CD8-positive, alpha-beta memory T cell (primary cell): ENCODE results near the gene USPL1. TPM values are rescaled to one million over a fixed set of nuclear protein-coding genes. Genes with fewer than 3 reads are reported as not detected.

Source experiments
- CTCF ChIA-PET: fragments of 350-600 bp; sonication (Branson Sonifier 250); formaldehyde crosslinking; loops from one replicate; lab custom pipeline; 2021; ENCODE audit warnings: antibody characterized with exemption; lab: Charles Lee
- POLR2A ChIA-PET: fragments of 350-600 bp; sonication (Branson Sonifier 250); formaldehyde crosslinking; loops from one replicate; lab custom pipeline; 2021; ENCODE audit warnings: antibody characterized with exemption; lab: Charles Lee
- DNase-seq, 5 donors: peaks; one replicate each; pipeline versions ENCODE4 v3.0.0 to v3.0.0-alpha.2; 2020 to 2022; ENCODE audit warnings: mixed read lengths in 1 of 5
- H3K27ac ChIP-seq: one replicate; pipeline ENCODE4 v1.7.0; 2013; ENCODE audit warnings: low read depth, mild to moderate bottlenecking, low read length, moderate library complexity
- H3K27me3 ChIP-seq: 2 replicates; pipeline ENCODE4 v1.7.0; 2013; ENCODE audit warnings: low read length, mild to moderate bottlenecking; ENCODE audit not compliant: insufficient read depth, poor library complexity, severe bottlenecking
- H3K36me3 ChIP-seq: 2 replicates; pipeline ENCODE4 v1.7.0; 2013; ENCODE audit warnings: mild to moderate bottlenecking, low read length, moderate library complexity; ENCODE audit not compliant: insufficient read depth
- H3K4me1 ChIP-seq: 2 replicates; pipeline ENCODE4 v1.7.0; 2013; ENCODE audit warnings: mild to moderate bottlenecking, low read length, moderate library complexity; ENCODE audit not compliant: insufficient read depth
- H3K4me3 ChIP-seq: 2 replicates; pipeline ENCODE4 v1.7.0; 2013; ENCODE audit warnings: mild to moderate bottlenecking, low read length
- H3K9me3 ChIP-seq: 2 replicates; pipeline ENCODE4 v1.7.0; 2013; ENCODE audit warnings: mild to moderate bottlenecking, low read length
- H3K27ac Mint-ChIP-seq, 8 donors: one replicate each; pipeline ENCODE4 v1.8.0; 2020 to 2021; ENCODE audit warnings: mixed read lengths in 8 of 8, mild to moderate bottlenecking in 6 of 8, inconsistent platforms in 3 of 8, moderate library complexity in 3 of 8
- H3K27me3 Mint-ChIP-seq, 2 donors: one replicate each; pipeline ENCODE4 v1.8.0; 2020 to 2021; ENCODE audit warnings: mixed read lengths in 2 of 2, mild to moderate bottlenecking in 1 of 2, moderate library complexity in 1 of 2
- H3K36me3 Mint-ChIP-seq, 3 donors: one replicate each; pipeline ENCODE4 v1.8.0; 2020 to 2021; ENCODE audit warnings: mixed read lengths in 3 of 3, inconsistent platforms in 1 of 3, mild to moderate bottlenecking in 1 of 3
- H3K4me1 Mint-ChIP-seq, 3 donors: one replicate each; pipeline ENCODE4 v1.8.0; 2020 to 2021; ENCODE audit warnings: mixed read lengths in 3 of 3, inconsistent platforms in 1 of 3, mild to moderate bottlenecking in 1 of 3
- H3K4me3 Mint-ChIP-seq, 7 donors: one replicate each; pipeline ENCODE4 v1.8.0; 2020 to 2021; ENCODE audit warnings: mixed read lengths in 7 of 7, mild to moderate bottlenecking in 6 of 7, moderate library complexity in 4 of 7, inconsistent platforms in 2 of 7
- H3K9me3 Mint-ChIP-seq, 5 donors: one replicate each; pipeline ENCODE4 v1.8.0; 2020 to 2022; ENCODE audit warnings: mixed read lengths in 5 of 5, mild to moderate bottlenecking in 3 of 5, moderate library complexity in 2 of 5, inconsistent platforms in 1 of 5
- polyA plus RNA-seq: library from polyadenylated mRNA; unstranded; fragments of 300-500 nt; fragmentation: Illumina TruSeq; gene quantifications from one replicate; pipeline ENCODE4 v1.2.3, GENCODE V29; 2021
- total RNA-seq, 2 experiments: library from RNA; stranded (reverse); gene quantifications; one replicate each; pipeline ENCODE4 v1.2.3, GENCODE V29; 2021

USPL1 gene
- total and polyA plus RNA-seq, 3 experiments from 2014 or later: 15.4 to 16.8 (median 15.6) TPM

GRCh38 chr13:30616927-30617314 lies 799 bp upstream of the USPL1 start:
- POLR2A ChIA-PET: interaction anchor here (0.6 to 3.7 kb wide), 16 partner anchors 9 to 768 kb away, joined by 3 to 43 read pairs (median 5); partner anchors contain the start of genes HMGB1, KATNAL1 and UBL3
- H3K9me3 Mint-ChIP-seq: no peaks in the 10 kb centered on the region
- no peaks in the 10 kb centered on the region for H3K27me3 ChIP-seq
- no peak overlapping the region for H3K27ac Mint-ChIP-seq
- peak in 4 of 5 donors; percentile 21 to 72 (median 57) for DNase-seq
- no peak overlapping the region for H3K4me3 Mint-ChIP-seq
- H3K9me3 ChIP-seq: no peaks in the 10 kb centered on the region
- H3K4me3 ChIP-seq: peak overlapping the region; percentile 97
- no peaks in the 10 kb centered on the region for H3K27me3 Mint-ChIP-seq
- peaks cover under 1% of the 10 kb centered on the region for H3K36me3 ChIP-seq
- peaks cover 0 to 13% (median 0%) of the 10 kb centered on the region in 3 donors for H3K36me3 Mint-ChIP-seq
- H3K4me1 Mint-ChIP-seq: peaks cover 21 to 40% (median 29%) of the 10 kb centered on the region in 3 donors
- peaks cover 30% of the 10 kb centered on the region for H3K4me1 ChIP-seq
- H3K27ac ChIP-seq: peak overlapping the region; percentile 98
- CTCF ChIA-PET: interaction anchor here (0.7 to 2.0 kb wide), 7 partner anchors 8 to 268 kb away, joined by 3 to 5 read pairs (median 3); no protein-coding TSS in a partner anchor

- ChIA-PET CTCF (interaction anchor here (0.7 to 2.0 kb wide), 7 partner anchors 8 to 490 kb away, joined by 3 to 5 read pairs (median 3); no protein-coding TSS in a partner anchor), POLR2A (interaction anchor here (0.5 to 3.7 kb wide), 11 partner anchors 9 to 311 kb away, joined by 3 to 43 read pairs (median 3); partner anchors contain the start of genes HMGB1, KATNAL1 and UBE2L5)
- Histone ChIP-seq H3K36me3 (peaks cover 12% of the 10 kb centered on the region), H3K9me3 (no peaks in the 10 kb centered on the region), H3K27me3 (no peaks in the 10 kb centered on the region), H3K4me1 (peaks cover 30% of the 10 kb centered on the region), H3K4me3 (peak overlapping the region; percentile 98), H3K27ac (peak overlapping the region; percentile 93)
- Mint-ChIP-seq H3K36me3 (peaks cover 0 to 25% (median 2%) of the 10 kb centered on the region in 3 donors), H3K4me1 (peaks cover 28 to 37% (median 32%) of the 10 kb centered on the region in 3 donors), H3K27me3 (no peaks in the 10 kb centered on the region), H3K27ac (no peak overlapping the region), H3K9me3 (no peaks in the 10 kb centered on the region), H3K4me3 (no peak overlapping the region)
- DNase-seq: peak in 1 of 5 donors; percentile 55
Observed at GRCh38 chr13:30618186-30618929, 638 bp downstream of the USPL1 start.

- Mint-ChIP-seq H3K27ac (no peak overlapping the region), H3K9me3 (no peaks in the 10 kb centered on the region), H3K27me3 (no peaks in the 10 kb centered on the region), H3K4me3 (no peak overlapping the region), H3K4me1 (peaks cover 33 to 37% (median 34%) of the 10 kb centered on the region in 3 donors), H3K36me3 (peaks cover 1 to 27% (median 2%) of the 10 kb centered on the region in 3 donors)
- H3K36me3 ChIP-seq: peaks cover 17% of the 10 kb centered on the region
- no peaks in the 10 kb centered on the region for H3K27me3 ChIP-seq
- H3K4me3 ChIP-seq: peak overlapping the region; percentile 98
- CTCF ChIA-PET: interaction anchor here (1.4 kb wide), 1 partner anchor 11 kb away, joined by 4 read pairs; no protein-coding TSS in a partner anchor
- DNase-seq: no peak
- H3K27ac ChIP-seq: peak overlapping the region; percentile 93
- peaks cover 30% of the 10 kb centered on the region for H3K4me1 ChIP-seq
- H3K9me3 ChIP-seq: no peaks in the 10 kb centered on the region
- POLR2A ChIA-PET: interaction anchor here (0.6 to 3.7 kb wide), 2 partner anchors 14 to 154 kb away, joined by 3 to 43 read pairs; partner anchors contain the start of gene HMGB1
Observed at GRCh38 chr13:30618930-30619279, 1.2 kb downstream of the USPL1 start.

- H3K4me1 ChIP-seq: peaks cover 30% of the 10 kb centered on the region
- peak overlapping the region in 6 of 8 donors; percentile 37 to 72 (median 47) for H3K27ac Mint-ChIP-seq
- ChIA-PET POLR2A (interaction anchor here (0.8 kb wide), 1 partner anchor 154 kb away, joined by 4 read pairs; no protein-coding TSS in a partner anchor), CTCF (no interaction called here)
- no peaks in the 10 kb centered on the region for H3K9me3 ChIP-seq
- H3K36me3 ChIP-seq: peaks cover 20% of the 10 kb centered on the region
- DNase-seq: no peak
- H3K4me3 Mint-ChIP-seq: peak overlapping the region in 2 of 7 donors; percentile 32 to 65
- H3K36me3 Mint-ChIP-seq: peaks cover 3 to 35% (median 4%) of the 10 kb centered on the region in 3 donors
- no peaks in the 10 kb centered on the region for H3K27me3 Mint-ChIP-seq
- H3K4me1 Mint-ChIP-seq: peaks cover 33 to 38% (median 34%) of the 10 kb centered on the region in 3 donors
- H3K27ac ChIP-seq: peak overlapping the region; percentile 18
- no peaks in the 10 kb centered on the region for H3K27me3 ChIP-seq
- peak overlapping the region; percentile 98 for H3K4me3 ChIP-seq
- H3K9me3 Mint-ChIP-seq: no peaks in the 10 kb centered on the region
Observed at GRCh38 chr13:30619731-30620130, 2.0 kb downstream of the USPL1 start.

GRCh38 chr13:30620941-30621340 lies 3.2 kb downstream of the USPL1 start:
- H3K4me3 ChIP-seq: no peak overlapping the region
- Mint-ChIP-seq H3K36me3 (peaks cover 7 to 41% (median 7%) of the 10 kb centered on the region in 3 donors), H3K27me3 (no peaks in the 10 kb centered on the region), H3K27ac (peak overlapping the region in 1 of 8 donors; percentile 30), H3K9me3 (no peaks in the 10 kb centered on the region), H3K4me3 (no peak overlapping the region), H3K4me1 (peaks cover 28 to 32% (median 30%) of the 10 kb centered on the region in 3 donors)
- H3K36me3 ChIP-seq: peaks cover 25% of the 10 kb centered on the region
- H3K4me1 ChIP-seq: peaks cover 20% of the 10 kb centered on the region
- H3K27ac ChIP-seq: no peak overlapping the region
- no peaks in the 10 kb centered on the region for H3K27me3 ChIP-seq
- no peak for DNase-seq
- ChIA-PET POLR2A (interaction anchor here (0.8 to 0.9 kb wide), 3 partner anchors 13 to 157 kb away, joined by 3 to 4 read pairs (median 3); no protein-coding TSS in a partner anchor), CTCF (no interaction called here)
- no peaks in the 10 kb centered on the region for H3K9me3 ChIP-seq

GRCh38 chr13:30622551-30622950 lies 4.8 kb downstream of the USPL1 start:
- Mint-ChIP-seq H3K36me3 (peaks cover 7 to 45% (median 7%) of the 10 kb centered on the region in 3 donors), H3K4me3 (peak overlapping the region in 1 of 7 donors; percentile 4), H3K4me1 (peaks cover 36 to 40% (median 36%) of the 10 kb centered on the region in 3 donors), H3K27me3 (no peaks in the 10 kb centered on the region), H3K27ac (peak overlapping the region in 3 of 8 donors; percentile 36 to 80 (median 75)), H3K9me3 (no peaks in the 10 kb centered on the region)
- peaks cover 25% of the 10 kb centered on the region for H3K36me3 ChIP-seq
- no peaks in the 10 kb centered on the region for H3K9me3 ChIP-seq
- no peak for DNase-seq
- peaks cover 27% of the 10 kb centered on the region for H3K4me1 ChIP-seq
- POLR2A ChIA-PET: no interaction called here
- CTCF ChIA-PET: no interaction called here
- H3K27me3 ChIP-seq: no peaks in the 10 kb centered on the region
- no peak overlapping the region for H3K27ac ChIP-seq
- no peak overlapping the region for H3K4me3 ChIP-seq

GRCh38 chr13:30623392-30623791 lies 5.7 kb downstream of the USPL1 start:
- POLR2A ChIA-PET: interaction anchor here (0.7 kb wide), 1 partner anchor 249 kb away, joined by 3 read pairs; no protein-coding TSS in a partner anchor
- H3K4me3 Mint-ChIP-seq: peak overlapping the region in 1 of 7 donors; percentile 4
- Histone ChIP-seq H3K27me3 (no peaks in the 10 kb centered on the region), H3K4me1 (peaks cover 27% of the 10 kb centered on the region), H3K4me3 (no peak overlapping the region), H3K9me3 (no peaks in the 10 kb centered on the region), H3K27ac (no peak overlapping the region), H3K36me3 (peaks cover 25% of the 10 kb centered on the region)
- H3K9me3 Mint-ChIP-seq: no peaks in the 10 kb centered on the region
- CTCF ChIA-PET: no interaction called here
- peak overlapping the region in 4 of 8 donors; percentile 25 to 78 (median 42) for H3K27ac Mint-ChIP-seq
- no peaks in the 10 kb centered on the region for H3K27me3 Mint-ChIP-seq
- peaks cover 7 to 48% (median 8%) of the 10 kb centered on the region in 3 donors for H3K36me3 Mint-ChIP-seq
- peaks cover 39 to 49% (median 42%) of the 10 kb centered on the region in 3 donors for H3K4me1 Mint-ChIP-seq
- no peak for DNase-seq
